Neuronal stem cell (in vitro differentiated cells): ENCODE data around the gene PTOV1.

Source experiments
- DNase-seq: peaks from one replicate; pipeline ENCODE4 v3.0.0-alpha.2; 2013; ENCODE audit warnings: low spot score
- H2AFZ ChIP-seq: one replicate; pipeline ENCODE4 v1.6.1; 2013; ENCODE audit warnings: mild to moderate bottlenecking, low read length, inconsistent platforms
- H2AK5ac ChIP-seq: 2 replicates; pipeline ENCODE4 v1.6.1; 2013; ENCODE audit warnings: low read depth, mild to moderate bottlenecking, inconsistent platforms, low read length, moderate library complexity, mixed read lengths
- H2BK120ac ChIP-seq: 2 replicates; pipeline ENCODE4 v1.6.1; 2013; ENCODE audit warnings: low read depth, mild to moderate bottlenecking, inconsistent platforms, low read length, moderate library complexity, mixed read lengths
- H2BK12ac ChIP-seq: one replicate; pipeline ENCODE4 v1.6.1; 2013; ENCODE audit warnings: low read length, inconsistent platforms
- H2BK15ac ChIP-seq: 2 replicates; pipeline ENCODE4 v1.6.1; 2013; ENCODE audit warnings: mild to moderate bottlenecking, low read length, inconsistent platforms, mixed read lengths
- H2BK5ac ChIP-seq: one replicate; pipeline ENCODE4 v1.6.1; 2013; ENCODE audit warnings: inconsistent platforms, mild to moderate bottlenecking, low read length, moderate library complexity
- H3K14ac ChIP-seq: one replicate; pipeline ENCODE4 v1.6.1; 2013; ENCODE audit warnings: low read length, inconsistent platforms
- H3K18ac ChIP-seq: 2 replicates; pipeline ENCODE4 v1.6.1; 2013; ENCODE audit warnings: low read length, inconsistent platforms
- H3K23ac ChIP-seq: 2 replicates; pipeline ENCODE4 v1.6.1; 2013; ENCODE audit warnings: low read depth, mild to moderate bottlenecking, mixed read lengths, low read length, inconsistent platforms; ENCODE audit not compliant: poor library complexity
- H3K27ac ChIP-seq: replicated peaks from 3 replicates; pipeline ENCODE4 v1.5.1; 2013; ENCODE audit warnings: low read length, inconsistent platforms
- H3K27me3 ChIP-seq, 3 experiments: 2 replicates each; pipeline ENCODE4 v1.6.1; 2013; ENCODE audit warnings: low read length in 3 of 3, mild to moderate bottlenecking in 2 of 3, inconsistent platforms in 1 of 3, low read depth in 1 of 3, mixed read lengths in 1 of 3, moderate library complexity in 1 of 3; ENCODE audit not compliant: control insufficient read depth in 3 of 3, insufficient read depth in 3 of 3
- H3K36me3 ChIP-seq, 2 donors: replicated peaks in 1 of 2; 2 replicates each; pipeline ENCODE4 v1.6.1; 2013; ENCODE audit warnings: low read length in 2 of 2; ENCODE audit not compliant: control insufficient read depth in 2 of 2, insufficient read depth in 2 of 2
- H3K4ac ChIP-seq: 2 replicates; pipeline ENCODE4 v1.6.1; 2013; ENCODE audit warnings: inconsistent platforms, mild to moderate bottlenecking, low read length, moderate library complexity
- H3K4me1 ChIP-seq, 2 donors: 1 replicate in 1 of 2; 2 replicates in 1 of 2; pipeline ENCODE4 v1.6.1; 2013; ENCODE audit warnings: low read length in 2 of 2, low read depth in 1 of 2; ENCODE audit not compliant: control insufficient read depth in 2 of 2, insufficient read depth in 1 of 2
- H3K4me2 ChIP-seq: one replicate; pipeline ENCODE4 v1.6.1; 2013; ENCODE audit warnings: mild to moderate bottlenecking, low read length, inconsistent platforms; ENCODE audit not compliant: insufficient read depth, poor library complexity, severe bottlenecking
- H3K4me3 ChIP-seq, 2 donors: 2 replicates each; pipeline ENCODE4 v1.5.1; 2013; ENCODE audit warnings: low read length in 2 of 2, mild to moderate bottlenecking in 2 of 2, inconsistent platforms in 1 of 2, moderate library complexity in 1 of 2
- H3K79me1 ChIP-seq: one replicate; pipeline ENCODE4 v1.6.1; 2013; ENCODE audit warnings: low read depth, mild to moderate bottlenecking, inconsistent platforms, low read length, moderate library complexity
- H3K9ac ChIP-seq: one replicate; pipeline ENCODE4 v1.6.1; 2013; ENCODE audit warnings: mild to moderate bottlenecking, low read depth, low read length, inconsistent platforms; ENCODE audit not compliant: poor library complexity
- H3K9me3 ChIP-seq, 2 donors: replicated peaks in 1 of 2; 2 replicates each; pipeline versions ENCODE3 to v1.6.1; 2013; ENCODE audit warnings: low read length in 2 of 2, mild to moderate bottlenecking in 2 of 2, inconsistent platforms in 1 of 2, low read depth in 1 of 2, mixed read lengths in 1 of 2, moderate library complexity in 1 of 2; ENCODE audit not compliant: control insufficient read depth in 2 of 2, insufficient read depth in 1 of 2
- H4K8ac ChIP-seq: one replicate; pipeline ENCODE4 v1.6.1; 2013; ENCODE audit warnings: low read depth, mild to moderate bottlenecking, inconsistent platforms, low read length, moderate library complexity
- H4K91ac ChIP-seq: one replicate; pipeline ENCODE4 v1.6.1; 2013; ENCODE audit warnings: low read length, low read depth, mild to moderate bottlenecking, inconsistent platforms; ENCODE audit not compliant: poor library complexity
- WGBS, 2 donors: extraction: QIAGEN DNeasy Blood & Tissue Kit; methylation state at CpG; one replicate each; pipeline ENCODE4 v1.1.7; 2013; ENCODE audit warnings: missing lambda C conversion rate in 2 of 2, mixed read lengths in 1 of 2; ENCODE audit not compliant: insufficient read length in 2 of 2, insufficient replicate concordance in 1 of 2; ENCODE audit errors: extremely low coverage in 2 of 2; 5-methylcytosine and 5-hydroxymethylcytosine counted together

Gene PTOV1

DNA sequence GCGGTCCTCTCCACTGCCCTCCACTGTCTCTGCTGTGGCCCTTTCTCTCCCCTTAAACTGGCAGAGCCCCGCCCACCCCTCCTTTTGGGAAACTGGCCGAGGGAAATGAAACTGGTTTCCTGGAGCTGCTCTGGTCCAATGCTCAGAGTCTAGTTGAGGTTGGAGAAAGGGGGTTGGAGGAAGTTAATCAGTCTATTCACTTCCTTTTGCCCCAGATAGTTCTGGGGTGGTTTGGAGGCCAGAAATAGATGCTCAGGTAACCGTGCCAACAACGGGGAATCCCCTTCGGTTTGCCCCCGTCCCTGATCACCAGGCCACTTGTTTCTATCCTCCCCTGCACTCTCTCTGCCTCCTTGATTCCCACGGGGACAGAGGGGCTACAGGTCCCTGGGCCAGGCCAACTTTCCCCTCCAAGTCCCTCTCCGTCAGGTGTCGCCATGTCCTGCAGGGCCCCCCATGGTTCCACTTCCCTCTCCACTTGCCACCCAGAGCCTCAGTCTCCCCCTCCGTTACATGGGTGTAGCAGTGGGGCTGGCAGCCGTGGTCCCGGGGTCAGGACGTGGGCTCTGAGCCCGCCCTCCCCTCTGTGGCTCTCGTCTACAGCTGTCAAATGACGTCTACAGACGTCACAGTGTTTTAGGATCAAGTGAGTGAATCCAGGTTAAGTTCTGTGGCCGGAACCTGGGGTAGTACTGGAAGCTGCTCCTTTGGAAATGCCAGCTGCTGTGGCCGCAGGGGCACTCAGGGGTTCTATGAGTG, 46.1 kb downstream of the PTOV1 start, which contains the start of gene IL4I1:
Gene IL4I1 (minus strand): TSS at position 25 of the 759 bp plus-strand sequence. CDS start 727 bp downstream, outside the sequence.
- H3K4me3 ChIP-seq = no peak within 1 kb of the TSS
- peak within 1 kb of the TSS; percentile 72 for H4K91ac ChIP-seq
- H3K36me3 ChIP-seq = no peaks in the 10 kb centered on the region
- H2BK5ac ChIP-seq = no peak within 1 kb of the TSS
- no CpG with 5 or more reads among the region's 20 CpGs for WGBS, 2 donors
- H3K4me1 ChIP-seq = peaks cover 5 to 6% of the 10 kb centered on the region in 2 donors
- H3K79me1 ChIP-seq = no peaks in the 10 kb centered on the region
- H2BK12ac ChIP-seq = peak within 1 kb of the TSS; percentile 22
- H2AFZ ChIP-seq = peak within 1 kb of the TSS; percentile 69
- H3K27ac ChIP-seq = no peak within 1 kb of the TSS
- H3K9me3 ChIP-seq = no peaks in the 10 kb centered on the region
- H3K27me3 ChIP-seq = peaks cover 0 to 14% (median 0%) of the 10 kb centered on the region in 3 experiments
- H3K18ac ChIP-seq = peak within 1 kb of the TSS; percentile 71
- DNase-seq = no peak
- no peak within 1 kb of the TSS for H3K4ac ChIP-seq
- H3K4me2 ChIP-seq = no peak within 1 kb of the TSS
- H2AK5ac ChIP-seq = peak within 1 kb of the TSS; percentile 95
- peak within 1 kb of the TSS; percentile 65 for H4K8ac ChIP-seq
- no peak within 1 kb of the TSS for H3K23ac ChIP-seq
- no peak within 1 kb of the TSS for H3K9ac ChIP-seq
- no peak within 1 kb of the TSS for H2BK120ac ChIP-seq
- peak within 1 kb of the TSS; percentile 38 for H3K14ac ChIP-seq
- H2BK15ac ChIP-seq = peak within 1 kb of the TSS; percentile 95

DNA sequence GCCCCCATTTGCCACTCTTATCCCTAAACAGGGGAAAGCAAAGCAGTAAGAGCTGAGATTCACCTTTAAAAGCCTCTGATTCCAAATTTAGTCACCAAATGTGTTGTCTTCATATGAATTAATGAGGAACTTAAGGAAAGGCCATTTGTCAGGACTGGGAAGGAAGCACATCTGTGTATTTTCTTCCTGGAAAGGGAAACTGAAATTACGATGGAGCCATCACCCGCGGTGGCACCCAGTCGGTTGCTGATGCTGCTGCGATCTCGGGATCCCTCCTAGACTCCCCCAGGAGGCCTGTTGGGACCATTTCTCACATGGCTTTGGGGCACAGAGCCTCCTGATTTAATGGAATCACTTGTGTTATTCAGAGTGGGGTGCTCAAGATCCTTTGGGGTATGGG, 53.2 kb downstream of the PTOV1 start:
- no peak for DNase-seq
- H2AFZ ChIP-seq = no peak overlapping the region
- H3K79me1 ChIP-seq = peaks cover 4% of the 10 kb centered on the region
- H3K4me2 ChIP-seq = no peak overlapping the region
- H3K18ac ChIP-seq = no peak overlapping the region
- no peak overlapping the region for H3K23ac ChIP-seq
- H4K8ac ChIP-seq = no peak overlapping the region
- H3K4ac ChIP-seq = no peak overlapping the region
- H2AK5ac ChIP-seq = no peak overlapping the region
- no peak overlapping the region for H2BK12ac ChIP-seq
- H2BK5ac ChIP-seq = no peak overlapping the region
- H4K91ac ChIP-seq = no peak overlapping the region
- no peaks in the 10 kb centered on the region for H3K4me1 ChIP-seq
- no peak overlapping the region for H2BK15ac ChIP-seq
- H3K9ac ChIP-seq = no peak overlapping the region
- no peak overlapping the region for H3K27ac ChIP-seq
- H3K36me3 ChIP-seq = peaks cover 28 to 35% of the 10 kb centered on the region in 2 donors
- H3K14ac ChIP-seq = no peak overlapping the region
- H3K9me3 ChIP-seq = peaks cover 0 to 2% of the 10 kb centered on the region in 2 donors
- H3K4me3 ChIP-seq = no peak overlapping the region
- no peak overlapping the region for H2BK120ac ChIP-seq
- peaks cover 0 to 1% (median 0%) of the 10 kb centered on the region in 3 experiments for H3K27me3 ChIP-seq
- no CpG with 5 or more reads among the region's 6 CpGs for WGBS, 2 donors

DNA sequence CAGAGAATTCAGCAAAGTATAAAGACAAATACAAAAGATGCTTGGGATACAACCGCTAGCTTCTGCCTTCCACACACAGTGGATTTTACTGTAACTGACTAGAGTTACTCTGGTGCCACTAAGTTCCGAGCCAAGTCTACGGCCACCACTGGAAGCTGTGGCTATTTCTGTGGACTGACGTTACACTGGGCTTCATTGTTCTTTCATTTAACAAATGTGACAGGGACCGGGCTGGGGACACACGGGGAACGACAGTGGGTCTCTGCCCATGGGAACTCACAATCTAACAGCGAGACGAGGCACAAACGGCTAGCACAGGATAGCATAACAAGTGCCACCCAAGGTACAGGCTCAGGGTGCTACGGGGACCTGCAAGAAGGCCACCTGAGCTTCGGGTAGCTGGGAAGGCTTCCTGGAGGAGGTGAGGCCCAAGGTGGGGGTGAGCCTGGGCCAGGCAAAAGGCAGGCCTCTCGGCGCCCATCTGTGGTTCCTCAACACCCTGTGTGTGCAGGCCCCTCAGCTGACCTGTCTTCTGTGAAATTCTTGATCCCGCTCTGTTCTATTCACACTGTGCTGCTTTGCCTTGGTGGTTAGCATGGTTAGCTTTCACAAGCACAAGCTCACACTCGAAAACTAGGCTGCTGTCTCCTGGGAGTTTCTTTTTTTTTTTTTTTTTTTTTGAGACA, 56.1 kb downstream of the PTOV1 start:
- no CpG with 5 or more reads among the region's 16 CpGs for WGBS, 2 donors
- no peak overlapping the region for H2BK120ac ChIP-seq
- H3K9me3 ChIP-seq = peaks cover 0 to 2% of the 10 kb centered on the region in 2 donors
- no peak overlapping the region for H3K27ac ChIP-seq
- H3K27me3 ChIP-seq = no peaks in the 10 kb centered on the region
- no peak overlapping the region for H2BK15ac ChIP-seq
- no peak for DNase-seq
- H4K8ac ChIP-seq = no peak overlapping the region
- H2AK5ac ChIP-seq = no peak overlapping the region
- H2BK5ac ChIP-seq = no peak overlapping the region
- peaks cover 38 to 62% of the 10 kb centered on the region in 2 donors for H3K36me3 ChIP-seq
- H3K9ac ChIP-seq = no peak overlapping the region
- no peak overlapping the region for H2AFZ ChIP-seq
- no peaks in the 10 kb centered on the region for H3K4me1 ChIP-seq
- no peak overlapping the region for H2BK12ac ChIP-seq
- no peak overlapping the region for H3K4ac ChIP-seq
- H3K4me3 ChIP-seq = peak overlapping the region in 1 of 2 donors; percentile 42
- H3K79me1 ChIP-seq = peaks cover 11% of the 10 kb centered on the region
- no peak overlapping the region for H3K4me2 ChIP-seq
- H3K18ac ChIP-seq = no peak overlapping the region
- no peak overlapping the region for H4K91ac ChIP-seq
- peak overlapping the region; percentile 37 for H3K23ac ChIP-seq
- H3K14ac ChIP-seq = no peak overlapping the region
